ENCODE measurements around the gene TSEN34.
A peak's percentile ranks its signal among the peaks of the same experiment; 100 is the strongest.

The TSEN34 gene

GRCh38 chr19:54183431-54183830 is 7.7 kb upstream of the TSEN34 start:
- peaks cover 2% of the 10 kb centered on the region; the same call in 1 of the 2 replicates for H3K4me1 ChIP-seq (ENCODE audit: control insufficient read depth, insufficient read depth, low read length)
- peaks cover 3 to 46% of the 10 kb centered on the region in 2 experiments; a peak in 2 of 3 replicates for H3K36me3 ChIP-seq (ENCODE audit: control insufficient read depth in 2 of 2, insufficient read depth in 1 of 2, low read length in 2 of 2)
- ChIA-PET CTCF (interaction anchor here (0.6 to 1.2 kb wide), 2 partner anchors 83 to 180 kb away, joined by 3 to 4 read pairs; no protein-coding TSS in a partner anchor), POLR2A (interaction anchor here (2.5 kb wide), 1 partner anchor 10 kb away, joined by 20 read pairs; the partner anchor contains the start of gene TMC4)
- no peak overlapping the region for H3K4me3 ChIP-seq (ENCODE audit: low read depth, low read length)
- H3K27ac ChIP-seq (ENCODE audit: extremely low read depth, low read depth, low read length), result no peak overlapping the region
- no peaks in the 10 kb centered on the region for H3K9me3 ChIP-seq (ENCODE audit: control insufficient read depth, insufficient read depth, low read depth, low read length)
- TF ChIP-seq ZBTB26 (tag by site-specific recombination; optimal IDR thresholded peaks at IDR 0.05), result no peak
- no peak for TF ChIP-seq ZBTB21 (tag by site-specific recombination; IDR thresholded peaks at IDR 0.05)
- no peak for TF ChIP-seq ZXDB (tag by site-specific recombination; IDR thresholded peaks at IDR 0.05)
- no peak for TF ChIP-seq ZNF184 (tag by site-specific recombination; IDR thresholded peaks at IDR 0.05)
- TF ChIP-seq, protein P1, sequence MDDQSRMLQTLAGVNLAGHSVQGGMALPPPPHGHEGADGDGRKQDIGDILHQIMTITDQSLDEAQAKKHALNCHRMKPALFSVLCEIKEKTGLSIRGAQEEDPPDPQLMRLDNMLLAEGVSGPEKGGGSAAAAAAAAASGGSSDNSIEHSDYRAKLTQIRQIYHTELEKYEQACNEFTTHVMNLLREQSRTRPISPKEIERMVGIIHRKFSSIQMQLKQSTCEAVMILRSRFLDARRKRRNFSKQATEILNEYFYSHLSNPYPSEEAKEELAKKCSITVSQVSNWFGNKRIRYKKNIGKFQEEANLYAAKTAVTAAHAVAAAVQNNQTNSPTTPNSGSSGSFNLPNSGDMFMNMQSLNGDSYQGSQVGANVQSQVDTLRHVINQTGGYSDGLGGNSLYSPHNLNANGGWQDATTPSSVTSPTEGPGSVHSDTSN (CRISPR knock-in tag; IDR thresholded peaks at IDR 0.05), result no peak
- no peak for TF ChIP-seq ZNF248 (tag by site-specific recombination; IDR thresholded peaks at IDR 0.05)
- TF ChIP-seq ZNF629 (tag by site-specific recombination; IDR thresholded peaks at IDR 0.05), result no peak
- TF ChIP-seq RBAK (tag by site-specific recombination; IDR thresholded peaks at IDR 0.05), result no peak
- TF ChIP-seq ZNF354C (tag by site-specific recombination; IDR thresholded peaks at IDR 0.05; ENCODE audit: borderline replicate concordance, low read depth), result no peak
- no peak for TF ChIP-seq ELK4 (IDR thresholded peaks at IDR 0.05; ENCODE audit: borderline replicate concordance, low read depth, low read length)

- H3K36me3 ChIP-seq (ENCODE audit: control insufficient read depth in 2 of 2, insufficient read depth in 1 of 2, low read length in 2 of 2), result peaks cover 3 to 28% of the 10 kb centered on the region in 2 experiments; a peak in 2 of 3 replicates
- peaks cover 6% of the 10 kb centered on the region for H3K4me1 ChIP-seq (ENCODE audit: control insufficient read depth, insufficient read depth, low read length)
- no peaks in the 10 kb centered on the region for H3K9me3 ChIP-seq (ENCODE audit: control insufficient read depth, insufficient read depth, low read depth, low read length)
- CTCF ChIA-PET, result interaction anchor here (0.6 to 0.8 kb wide), 2 partner anchors 21 to 27 kb away, joined by 3 to 6 read pairs; no protein-coding TSS in a partner anchor
- no peak for TF ChIP-seq ZNF23 (tag by site-specific recombination; IDR thresholded peaks at IDR 0.05; ENCODE audit: borderline replicate concordance)
- no peak for TF ChIP-seq SALL2 (tag by site-specific recombination; IDR thresholded peaks at IDR 0.05; ENCODE audit: borderline replicate concordance)
- TF ChIP-seq HOXC10 (CRISPR knock-in tag; IDR thresholded peaks at IDR 0.05), result 0 out of 2 replicates have a peak, but pooled peaks have one; percentile 49
- no peak overlapping the region for H3K27ac ChIP-seq (ENCODE audit: extremely low read depth, low read depth, low read length)
- H3K4me3 ChIP-seq (ENCODE audit: low read depth, low read length), result no peak overlapping the region
- POLR2A ChIA-PET, result interaction anchor here (0.9 to 6.4 kb wide), 4 partner anchors 14 to 48 kb away, joined by 3 to 63 read pairs (median 6); partner anchors contain the start of genes CNOT3 and RPS9
Observed at GRCh38 chr19:54186351-54186750, 4.8 kb upstream of the TSEN34 start.

GRCh38 chr19:54186934-54187381 is 4.2 kb upstream of the TSEN34 start:
- TF ChIP-seq ZFHX2 (tag by site-specific recombination; conservative IDR thresholded peaks at IDR 0.05) (0 out of 2 replicates have a peak, but pooled peaks have one; percentile 12), ZIC2 (tag by site-specific recombination; IDR thresholded peaks at IDR 0.05) (peak; percentile 60; the same call in 1 of the 2 replicates), HOXA7 (CRISPR knock-in tag; IDR thresholded peaks at IDR 0.05; ENCODE audit: borderline replicate concordance) (no peak), YY1 (tag by site-specific recombination; IDR thresholded peaks at IDR 0.05) (no peak)
- TF ChIP-seq, protein P2, sequence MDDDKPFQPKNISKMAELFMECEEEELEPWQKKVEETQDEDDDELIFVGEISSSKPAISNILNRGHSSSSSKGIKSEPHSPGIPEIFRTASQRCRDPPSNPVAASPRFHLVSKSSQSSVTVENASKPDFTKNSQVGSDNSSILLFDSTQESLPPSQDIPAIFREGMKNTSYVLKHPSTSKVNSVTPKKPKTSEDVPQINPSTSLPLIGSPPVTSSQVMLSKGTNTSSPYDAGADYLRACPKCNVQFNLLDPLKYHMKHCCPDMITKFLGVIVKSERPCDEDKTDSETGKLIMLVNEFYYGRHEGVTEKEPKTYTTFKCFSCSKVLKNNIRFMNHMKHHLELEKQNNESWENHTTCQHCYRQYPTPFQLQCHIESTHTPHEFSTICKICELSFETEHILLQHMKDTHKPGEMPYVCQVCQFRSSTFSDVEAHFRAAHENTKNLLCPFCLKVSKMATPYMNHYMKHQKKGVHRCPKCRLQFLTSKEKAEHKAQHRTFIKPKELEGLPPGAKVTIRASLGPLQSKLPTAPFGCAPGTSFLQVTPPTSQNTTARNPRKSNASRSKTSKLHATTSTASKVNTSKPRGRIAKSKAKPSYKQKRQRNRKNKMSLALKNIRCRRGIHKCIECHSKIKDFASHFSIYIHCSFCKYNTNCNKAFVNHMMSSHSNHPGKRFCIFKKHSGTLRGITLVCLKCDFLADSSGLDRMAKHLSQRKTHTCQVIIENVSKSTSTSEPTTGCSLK (tag by site-specific recombination; IDR thresholded peaks at IDR 0.05), result no peak
- Histone ChIP-seq H3K4me1 (ENCODE audit: control insufficient read depth, insufficient read depth, low read length) (peaks cover 11% of the 10 kb centered on the region), H3K36me3 (ENCODE audit: control insufficient read depth in 2 of 2, insufficient read depth in 1 of 2, low read length in 2 of 2) (peaks cover 3 to 28% of the 10 kb centered on the region in 2 experiments; a peak in 2 of 3 replicates), H3K27ac (ENCODE audit: extremely low read depth, low read depth, low read length) (no peak overlapping the region), H3K4me3 (ENCODE audit: low read depth, low read length) (no peak overlapping the region), H3K9me3 (ENCODE audit: control insufficient read depth, insufficient read depth, low read depth, low read length) (no peaks in the 10 kb centered on the region)
- POLR2A ChIA-PET, result interaction anchor here (0.9 to 6.4 kb wide), 4 partner anchors 14 to 49 kb away, joined by 3 to 63 read pairs (median 6); partner anchors contain the start of genes CNOT3 and RPS9
- CTCF ChIA-PET, result interaction anchor here (0.6 to 3.2 kb wide), 3 partner anchors 27 to 242 kb away, joined by 5 to 28 read pairs (median 6); no protein-coding TSS in a partner anchor

All from HEK293 (cell line).